ENCODE measurements around the gene NKX2-3. TPM values are rescaled to one million over a fixed set of nuclear protein-coding genes. Genes with fewer than 3 reads are reported as not detected.

Gene NKX2-3
- total and polyA plus RNA-seq, 2 of the 8 experiments (the other 6 are each of a cell fraction or from before 2014, with no cell fraction given), result not detected

GRCh38 chr10:99551616-99552015 lies 18.9 kb downstream of the NKX2-3 start (continued):
- TF ChIP-seq ATF2 (IDR thresholded peaks at IDR 0.05; ENCODE audit: low read length), result no peak
